ENCODE data around the gene PPP2R5A. TPM values are rescaled to one million over a fixed set of nuclear protein-coding genes. Genes with fewer than 3 reads are reported as not detected.
"Not testable (repeated sequence)": the region's sequence is repeated elsewhere in the genome, so short reads cannot be mapped to it uniquely, and the experiment has no call there.

Gene PPP2R5A
- total and polyA plus RNA-seq, 8 donors: 61.1 to 127 (median 108) TPM

GRCh38 chr1:212313616-212314015 lies 28.4 kb downstream of the PPP2R5A start:
- ATAC-seq (no peak), DNase-seq (no peak)
- Histone ChIP-seq H3K4me3 (no peak overlapping the region), H3K27me3 (no peaks in the 10 kb centered on the region), H3K27ac (no peak overlapping the region), H3K4me1 (peaks cover 10 to 58% of the 10 kb centered on the region in 2 donors), H3K9me3 (no peaks in the 10 kb centered on the region), H3K36me3 (peaks cover 0 to 6% of the 10 kb centered on the region in 2 donors)
- intact Hi-C loops (cut with DNase I): no loop called here
- no peak for TF ChIP-seq CTCF (IDR thresholded peaks at IDR 0.05)

GRCh38 chr1:212315184-212315583 lies 30.0 kb downstream of the PPP2R5A start:
- intact Hi-C loops (cut with DNase I): no loop called here
- Histone ChIP-seq H3K9me3 (no peaks in the 10 kb centered on the region), H3K27me3 (no peaks in the 10 kb centered on the region), H3K36me3 (no peaks in the 10 kb centered on the region), H3K4me1 (peaks cover 10 to 48% of the 10 kb centered on the region in 2 donors), H3K4me3 (no peak overlapping the region), H3K27ac (no peak overlapping the region)
- ATAC-seq (no peak), DNase-seq (no peak)
- no peak for TF ChIP-seq CTCF (IDR thresholded peaks at IDR 0.05)

DNA sequence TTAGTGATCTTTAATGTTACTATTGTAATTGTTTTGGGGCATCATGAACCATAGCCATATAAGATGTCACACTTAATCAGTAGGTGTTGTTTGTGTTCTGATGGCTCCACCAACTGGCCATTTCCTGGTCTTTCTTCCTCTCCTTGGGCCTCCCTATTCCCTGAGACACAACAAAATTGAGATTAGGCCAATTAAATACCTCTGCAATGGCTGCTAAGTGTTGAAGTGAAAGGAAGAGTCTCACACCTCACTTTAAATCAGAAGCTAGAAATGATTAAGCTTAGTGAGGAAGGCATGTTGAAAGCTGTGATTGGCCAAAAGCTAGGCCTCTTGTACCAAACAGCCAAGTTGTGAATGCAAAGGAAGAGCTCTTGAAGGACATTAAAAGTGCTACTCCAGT lies 30.7 kb downstream of the PPP2R5A start:
- ATAC-seq: peak; percentile 87
- no peaks in the 10 kb centered on the region for H3K27me3 ChIP-seq

GRCh38 chr1:212317916-212318315 lies 32.7 kb downstream of the PPP2R5A start:
- intact Hi-C loops (cut with DNase I): no loop called here
- H3K4me3 ChIP-seq: no peak overlapping the region
- DNase-seq: no peak

More for the DNA sequence above, 30.7 kb downstream of the PPP2R5A start:
- Histone ChIP-seq H3K9me3 (no peaks in the 10 kb centered on the region), H3K27ac (no peak overlapping the region), H3K4me1 (peaks cover 10 to 41% of the 10 kb centered on the region in 2 donors), H3K36me3 (no peaks in the 10 kb centered on the region), H3K4me3 (no peak overlapping the region)
- no peak for TF ChIP-seq CTCF (IDR thresholded peaks at IDR 0.05)
- intact Hi-C loops (cut with DNase I): no loop called here
- DNase-seq: no peak

GRCh38 chr1:212321031-212321430 lies 35.8 kb downstream of the PPP2R5A start:
- H3K4me3 ChIP-seq; H3K36me3 ChIP-seq; H3K9me3 ChIP-seq; DNase-seq; ATAC-seq; H3K27ac ChIP-seq; intact Hi-C loops (cut with DNase I); H3K27me3 ChIP-seq: not testable (repeated sequence)
- H3K4me1 ChIP-seq: peaks cover 5 to 23% of the 10 kb centered on the region in 2 donors

More at GRCh38 chr1:212317916-212318315, 32.7 kb downstream of the PPP2R5A start:
- TF ChIP-seq CTCF (IDR thresholded peaks at IDR 0.05): no peak
- H3K36me3 ChIP-seq: no peaks in the 10 kb centered on the region
- no peak for ATAC-seq
- H3K27ac ChIP-seq: no peak overlapping the region
- no peaks in the 10 kb centered on the region for H3K9me3 ChIP-seq
- H3K4me1 ChIP-seq: peaks cover 10 to 38% of the 10 kb centered on the region in 2 donors
- H3K27me3 ChIP-seq: no peaks in the 10 kb centered on the region

DNA sequence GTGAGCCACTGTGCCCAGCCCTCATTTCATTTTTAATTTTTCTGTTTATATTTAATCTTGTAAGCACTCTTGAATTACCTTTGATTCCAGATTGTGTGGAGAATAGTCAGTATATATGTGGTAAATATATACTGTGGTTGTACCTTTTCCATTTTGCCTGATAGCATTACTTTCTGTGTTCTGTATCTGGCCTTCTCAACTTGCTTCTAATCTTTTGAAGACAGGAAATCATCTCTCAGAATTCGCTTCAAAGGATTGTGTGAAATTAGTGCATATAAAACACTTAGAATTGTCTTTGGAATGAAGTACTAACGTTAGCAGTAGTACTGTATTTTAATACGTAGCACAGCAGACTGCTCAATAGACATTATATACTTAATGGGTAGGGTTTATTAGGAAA lies 37.9 kb downstream of the PPP2R5A start:
- ATAC-seq: no peak
- no peak for TF ChIP-seq CTCF (IDR thresholded peaks at IDR 0.05)

More for the DNA sequence above, 37.9 kb downstream of the PPP2R5A start:
- Histone ChIP-seq H3K27ac (no peak overlapping the region), H3K27me3 (no peaks in the 10 kb centered on the region), H3K4me3 (no peak overlapping the region), H3K36me3 (no peaks in the 10 kb centered on the region), H3K9me3 (no peaks in the 10 kb centered on the region), H3K4me1 (peaks cover 0 to 5% of the 10 kb centered on the region in 2 donors)
- DNase-seq: no peak
- intact Hi-C loops (cut with DNase I): no loop called here
